Measurements from ENCODE around the gene LAT. TPM values are rescaled to one million over a fixed set of nuclear protein-coding genes. Genes with fewer than 3 reads are reported as not detected.

Gene LAT
- total RNA-seq, 1 experiment from 2014 or later = 77.4 TPM

Other genes with a start within 250 kb of the LAT start
- 0.83 TPM in 1 of 2 replicates, not detected in the other for gene NPIPB9, start 233.3 kb upstream of the LAT start, total RNA-seq (2014; rRNA removed; shearing (Covaris generic))
- gene ATXN2L, start 162.1 kb upstream of the LAT start, total RNA-seq (2014; rRNA removed; shearing (Covaris generic)) = 39.4 and 40.0 TPM in 2 replicates
- 197 and 225 TPM in 2 replicates for gene TUFM, start 138.7 kb upstream of the LAT start, total RNA-seq (2014; rRNA removed; shearing (Covaris generic))
- 17.1 and 19.3 TPM in 2 replicates for gene SH2B1, start 121.2 kb upstream of the LAT start, total RNA-seq (2014; rRNA removed; shearing (Covaris generic))
- gene ATP2A1, start 106.6 kb upstream of the LAT start, total RNA-seq (2014; rRNA removed; shearing (Covaris generic)) = 0.14 and 1.1 TPM in 2 replicates
- gene RABEP2, start 59.8 kb upstream of the LAT start, total RNA-seq (2014; rRNA removed; shearing (Covaris generic)) = 46.0 and 64.3 TPM in 2 replicates
- gene CD19, start 53.1 kb upstream of the LAT start, total RNA-seq (2014; rRNA removed; shearing (Covaris generic)) = not detected in 2 replicates
- 27.2 and 28.1 TPM in 2 replicates for gene NFATC2IP, start 34.1 kb upstream of the LAT start, total RNA-seq (2014; rRNA removed; shearing (Covaris generic))
- gene SPNS1, start 10.3 kb upstream of the LAT start, total RNA-seq (2014; rRNA removed; shearing (Covaris generic)) = 44.7 and 49.9 TPM in 2 replicates

All from A172 (cell line).